Coronary artery (tissue), 2 donors: Measurements from ENCODE around the gene THAP12.

Experiments
- DNase-seq: peaks from one replicate; pipeline ENCODE4 v3.0.0-alpha.2; 2017; ENCODE audit warnings: low spot score
- H3K27ac ChIP-seq, 2 donors: fragments of 200-600 bp; sonication (generic); one replicate each; pipeline ENCODE4 v1.5.1; 2016 to 2019
- H3K4me3 ChIP-seq: fragments of 200-600 bp; sonication (generic); 2 replicates; pipeline ENCODE4 v1.5.1; 2016; ENCODE audit warnings: mild to moderate bottlenecking, moderate library complexity
- CTCF ChIP-seq: fragments of 200-600 bp; sonication (generic); IDR thresholded peaks from one replicate; pipeline ENCODE4 v1.5.1; 2019; ENCODE audit warnings: antibody characterized with exemption

THAP12 gene

GRCh38 chr11:76337469-76337868 is 43.5 kb downstream of the THAP12 start:
- no peak for TF ChIP-seq CTCF
- Histone ChIP-seq H3K27ac (peak overlapping the region in 1 of 2 donors; percentile 81), H3K4me3 (no peak overlapping the region)
- DNase-seq, result no peak

GRCh38 chr11:76336597-76336996 is 44.3 kb downstream of the THAP12 start:
- H3K4me3 ChIP-seq, result no peak overlapping the region
- DNase-seq, result no peak
- no peak overlapping the region for H3K27ac ChIP-seq
- no peak for TF ChIP-seq CTCF

- H3K27ac ChIP-seq, result no peak overlapping the region
- TF ChIP-seq CTCF, result no peak
- H3K4me3 ChIP-seq, result no peak overlapping the region
- DNase-seq, result no peak
These were observed 45.1 kb downstream of the THAP12 start for GRCh38 chr11:76335842-76336241.

GRCh38 chr11:76334826-76335389 is 46.0 kb downstream of the THAP12 start:
- no peak overlapping the region for H3K27ac ChIP-seq

GRCh38 chr11:76330651-76331050 is 50.3 kb downstream of the THAP12 start:
- no peak for DNase-seq
- no peak for TF ChIP-seq CTCF
- no peak overlapping the region for H3K4me3 ChIP-seq
- H3K27ac ChIP-seq, result no peak overlapping the region

More at GRCh38 chr11:76334826-76335389, 46.0 kb downstream of the THAP12 start:
- no peak overlapping the region for H3K4me3 ChIP-seq
- no peak for DNase-seq
- TF ChIP-seq CTCF, result no peak

- no peak overlapping the region for H3K4me3 ChIP-seq
- H3K27ac ChIP-seq, result no peak overlapping the region
- no peak for TF ChIP-seq CTCF
- DNase-seq, result no peak
These were observed 50.9 kb downstream of the THAP12 start for GRCh38 chr11:76329983-76330382.

GRCh38 chr11:76329084-76329648 is 51.8 kb downstream of the THAP12 start:
- Histone ChIP-seq H3K4me3 (no peak overlapping the region), H3K27ac (no peak overlapping the region)
- no peak for TF ChIP-seq CTCF
- no peak for DNase-seq
